ENCODE data around the gene MRPS27.

MRPS27 gene

GRCh38 chr5:72228960-72229359 lies 91.1 kb downstream of the MRPS27 start:
- no peak for DNase-seq

- DNase-seq, result no peak
These were observed 93.1 kb downstream of the MRPS27 start for GRCh38 chr5:72226950-72227349.

- DNase-seq, result no peak
These were observed 94.3 kb downstream of the MRPS27 start for GRCh38 chr5:72225741-72226140.

GRCh38 chr5:72224946-72225463 lies 95.0 kb downstream of the MRPS27 start:
- no peak for DNase-seq

GRCh38 chr5:72223371-72223770 lies 96.7 kb downstream of the MRPS27 start:
- no peak for DNase-seq

- no peak for DNase-seq
These were observed 97.5 kb downstream of the MRPS27 start for GRCh38 chr5:72222521-72222920.

GRCh38 chr5:72221541-72221940 lies 98.5 kb downstream of the MRPS27 start:
- DNase-seq, result no peak

- no peak for DNase-seq
These were observed 98.9 kb downstream of the MRPS27 start for GRCh38 chr5:72221099-72221498.

GRCh38 chr5:72216756-72217155 lies 103.3 kb downstream of the MRPS27 start:
- DNase-seq, result no peak

- DNase-seq, result no peak
These were observed 105.9 kb downstream of the MRPS27 start for GRCh38 chr5:72214168-72214567.

GRCh38 chr5:72213482-72213881 lies 106.6 kb downstream of the MRPS27 start:
- DNase-seq, result no peak

- no peak for DNase-seq
These were observed 107.9 kb downstream of the MRPS27 start for GRCh38 chr5:72212171-72212570.

GRCh38 chr5:72210888-72211678 lies 109.0 kb downstream of the MRPS27 start:
- DNase-seq, result peak; percentile 12

- peak; percentile 86 for DNase-seq
These were observed 110.6 kb downstream of the MRPS27 start for GRCh38 chr5:72209147-72210115.

GRCh38 chr5:72208324-72208926 lies 111.6 kb downstream of the MRPS27 start:
- no peak for DNase-seq

GRCh38 chr5:72206994-72207393 lies 113.0 kb downstream of the MRPS27 start:
- DNase-seq, result no peak

- DNase-seq, result no peak
These were observed 113.9 kb downstream of the MRPS27 start for GRCh38 chr5:72206160-72206559.

GRCh38 chr5:72205431-72206009 lies 114.5 kb downstream of the MRPS27 start:
- DNase-seq, result no peak

- no peak for DNase-seq
These were observed 115.1 kb downstream of the MRPS27 start for GRCh38 chr5:72204946-72205345.

GRCh38 chr5:72203251-72203845 lies 116.7 kb downstream of the MRPS27 start:
- DNase-seq, result no peak

GRCh38 chr5:72202331-72202825 lies 117.7 kb downstream of the MRPS27 start:
- no peak for DNase-seq

- no peak for DNase-seq
These were observed 120.4 kb downstream of the MRPS27 start for GRCh38 chr5:72199681-72200080.

Data from NCI-H2171 treated with DMSO at 0.1 percent for 48 hours (cell line).